Limb (tissue), 2 donors: ENCODE results near the gene CYP4F22.
"Not testable (repeated sequence)": the region's sequence is repeated elsewhere in the genome, so short reads cannot be mapped to it uniquely, and the experiment has no call there.

Source experiments
- DNase-seq, 2 donors: peaks; one replicate each; pipeline ENCODE4 v3.0.0-alpha.2; 2016; ENCODE audit errors: extremely low spot score in 2 of 2

CYP4F22 gene

GRCh38 chr19:15508035-15508710 lies at the start of gene CYP4F22:
CYP4F22 (plus strand) TSS chr19:15508525; CDS start chr19:15525337, 16,812 bp downstream.
- no peak for DNase-seq

- no peak for DNase-seq
These were observed 46.6 kb upstream of the CYP4F22 start for GRCh38 chr19:15461694-15462093.

GRCh38 chr19:15463861-15464371 lies 44.4 kb upstream of the CYP4F22 start:
- DNase-seq = no peak

- DNase-seq = no peak
These were observed 43.6 kb upstream of the CYP4F22 start, which contains the start of gene RASAL3 for GRCh38 chr19:15464394-15465385. RASAL3 (minus strand) TSS chr19:15464544; CDS start chr19:15464358, 186 bp downstream.

- DNase-seq = no peak
These were observed 41.2 kb upstream of the CYP4F22 start for GRCh38 chr19:15466851-15467733.

- DNase-seq = no peak
These were observed 40.6 kb upstream of the CYP4F22 start for GRCh38 chr19:15467734-15468214.

GRCh38 chr19:15468675-15469512 lies 39.4 kb upstream of the CYP4F22 start:
- DNase-seq = no peak

GRCh38 chr19:15469513-15470297 lies 38.6 kb upstream of the CYP4F22 start:
- DNase-seq = no peak

- no peak for DNase-seq
These were observed 36.7 kb upstream of the CYP4F22 start for GRCh38 chr19:15471639-15472101.

GRCh38 chr19:15473821-15474220 lies 34.5 kb upstream of the CYP4F22 start:
- DNase-seq = not testable (repeated sequence)

- DNase-seq = no peak
These were observed 33.2 kb upstream of the CYP4F22 start for GRCh38 chr19:15475169-15475568.

- DNase-seq = no peak
These were observed 32.7 kb upstream of the CYP4F22 start for GRCh38 chr19:15475611-15476010.

- DNase-seq = no peak
These were observed 32.0 kb upstream of the CYP4F22 start for GRCh38 chr19:15476325-15476724.

- no peak for DNase-seq
These were observed 28.7 kb upstream of the CYP4F22 start, which contains the start of gene PGLYRP2 for GRCh38 chr19:15479391-15480345. PGLYRP2 (minus strand) TSS chr19:15479501; CDS start chr19:15479371, 130 bp downstream.

- DNase-seq = not testable (repeated sequence)
These were observed 27.3 kb upstream of the CYP4F22 start for GRCh38 chr19:15480996-15481395.

- not testable (repeated sequence) for DNase-seq
These were observed 22.6 kb upstream of the CYP4F22 start for GRCh38 chr19:15485768-15486167.

GRCh38 chr19:15487038-15487437 lies 21.3 kb upstream of the CYP4F22 start:
- no peak for DNase-seq
